C4-2B (cell line): ENCODE results near the gene BANF2.

ENCODE experiments used
- H3K27ac ChIP-seq: fragments of 450-650 bp; 2 replicates; pipeline ENCODE4 v1.5.1; 2017
- ZFX ChIP-seq: fragments of 450-650 bp; IDR thresholded peaks from 2 replicates; pipeline ENCODE4 v1.6.1; 2017
- TF ChIP-seq, protein P1 (sequence below): fragments of 450-650 bp; conservative IDR thresholded peaks from 2 replicates; pipeline ENCODE4 v1.5.1; 2017; ENCODE audit warnings: mild to moderate bottlenecking

Gene BANF2

DNA sequence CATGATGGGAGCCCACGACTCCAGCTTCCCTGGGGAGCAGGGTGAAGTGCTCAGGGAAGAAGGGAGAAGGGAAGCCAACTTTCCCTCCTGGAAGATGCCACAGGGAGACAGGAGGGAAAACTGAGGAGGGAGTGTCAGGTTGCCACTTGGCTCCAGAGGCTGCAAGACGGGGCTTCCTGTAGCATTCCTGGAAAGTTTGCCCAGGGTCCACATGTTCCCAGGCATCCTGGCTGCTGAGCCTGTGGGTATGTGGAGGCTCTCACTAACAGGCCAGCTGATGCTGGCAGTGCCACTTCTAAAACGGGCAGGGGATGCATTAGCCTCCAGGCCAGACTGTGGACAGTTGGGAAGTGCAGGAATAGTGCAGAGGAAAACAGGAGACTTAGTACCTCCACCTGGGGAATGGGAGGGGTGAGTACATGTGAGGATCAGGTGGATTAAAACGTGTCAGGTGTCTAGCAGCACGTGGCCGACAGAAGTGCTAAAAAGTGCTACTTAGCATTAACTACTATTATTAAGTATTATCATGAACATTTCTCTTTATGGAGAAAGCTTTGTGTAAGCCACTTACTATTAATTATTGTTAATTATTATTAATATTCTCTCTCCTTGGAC is 33.2 kb downstream of the BANF2 start:
- H3K27ac ChIP-seq = no peak overlapping the region
- TF ChIP-seq, protein P1, sequence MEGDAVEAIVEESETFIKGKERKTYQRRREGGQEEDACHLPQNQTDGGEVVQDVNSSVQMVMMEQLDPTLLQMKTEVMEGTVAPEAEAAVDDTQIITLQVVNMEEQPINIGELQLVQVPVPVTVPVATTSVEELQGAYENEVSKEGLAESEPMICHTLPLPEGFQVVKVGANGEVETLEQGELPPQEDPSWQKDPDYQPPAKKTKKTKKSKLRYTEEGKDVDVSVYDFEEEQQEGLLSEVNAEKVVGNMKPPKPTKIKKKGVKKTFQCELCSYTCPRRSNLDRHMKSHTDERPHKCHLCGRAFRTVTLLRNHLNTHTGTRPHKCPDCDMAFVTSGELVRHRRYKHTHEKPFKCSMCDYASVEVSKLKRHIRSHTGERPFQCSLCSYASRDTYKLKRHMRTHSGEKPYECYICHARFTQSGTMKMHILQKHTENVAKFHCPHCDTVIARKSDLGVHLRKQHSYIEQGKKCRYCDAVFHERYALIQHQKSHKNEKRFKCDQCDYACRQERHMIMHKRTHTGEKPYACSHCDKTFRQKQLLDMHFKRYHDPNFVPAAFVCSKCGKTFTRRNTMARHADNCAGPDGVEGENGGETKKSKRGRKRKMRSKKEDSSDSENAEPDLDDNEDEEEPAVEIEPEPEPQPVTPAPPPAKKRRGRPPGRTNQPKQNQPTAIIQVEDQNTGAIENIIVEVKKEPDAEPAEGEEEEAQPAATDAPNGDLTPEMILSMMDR = no peak
- no peak for TF ChIP-seq ZFX

DNA sequence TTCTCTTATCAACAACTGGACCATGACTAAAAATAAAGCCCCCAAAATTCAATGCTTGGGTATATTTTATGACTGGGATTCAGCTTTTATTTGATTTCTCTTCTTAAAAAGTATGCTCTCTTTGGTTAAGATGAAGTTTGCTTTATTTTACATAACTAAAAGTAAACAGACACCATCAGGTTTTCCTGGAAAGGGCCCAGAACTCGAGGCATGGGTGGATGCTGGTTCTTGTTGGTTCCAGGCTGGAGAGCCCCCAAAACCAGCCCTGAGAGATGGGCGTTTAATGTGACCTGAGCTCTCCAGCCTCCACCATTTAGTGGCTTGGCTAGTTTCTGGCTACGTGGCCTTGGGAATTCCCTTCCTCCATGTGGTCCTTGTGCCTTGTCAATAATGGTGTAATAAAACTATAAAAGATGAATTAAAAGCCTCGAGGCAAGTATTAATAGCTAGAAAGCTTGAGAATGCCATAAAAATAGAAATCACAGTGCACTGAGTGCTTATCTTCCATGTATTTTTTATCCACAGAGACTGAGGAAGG is 34.1 kb downstream of the BANF2 start:
- H3K27ac ChIP-seq = no peak overlapping the region
- TF ChIP-seq ZFX = no peak
- TF ChIP-seq, protein P1 = no peak

DNA sequence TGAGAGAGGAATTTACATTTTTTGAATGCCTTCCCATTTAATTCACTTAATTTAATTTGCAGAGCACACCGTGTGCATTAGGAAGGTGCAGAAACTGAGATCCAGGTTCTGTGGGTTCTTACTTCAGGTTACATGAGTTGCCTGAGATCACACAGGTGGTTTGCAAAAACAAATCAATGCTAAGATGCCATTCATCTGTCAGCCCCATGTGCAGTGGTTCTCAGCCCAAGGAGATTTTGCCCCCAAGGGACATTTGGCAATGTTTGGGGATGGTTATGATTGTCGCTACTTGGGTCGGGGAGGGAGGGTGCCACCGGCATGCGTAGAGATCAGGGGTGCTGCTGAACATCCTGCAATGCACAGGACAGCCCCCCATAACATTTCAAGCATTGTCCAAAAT is 34.6 kb downstream of the BANF2 start:
- no peak overlapping the region for H3K27ac ChIP-seq
- no peak for TF ChIP-seq ZFX
- TF ChIP-seq, protein P1 = no peak

DNA sequence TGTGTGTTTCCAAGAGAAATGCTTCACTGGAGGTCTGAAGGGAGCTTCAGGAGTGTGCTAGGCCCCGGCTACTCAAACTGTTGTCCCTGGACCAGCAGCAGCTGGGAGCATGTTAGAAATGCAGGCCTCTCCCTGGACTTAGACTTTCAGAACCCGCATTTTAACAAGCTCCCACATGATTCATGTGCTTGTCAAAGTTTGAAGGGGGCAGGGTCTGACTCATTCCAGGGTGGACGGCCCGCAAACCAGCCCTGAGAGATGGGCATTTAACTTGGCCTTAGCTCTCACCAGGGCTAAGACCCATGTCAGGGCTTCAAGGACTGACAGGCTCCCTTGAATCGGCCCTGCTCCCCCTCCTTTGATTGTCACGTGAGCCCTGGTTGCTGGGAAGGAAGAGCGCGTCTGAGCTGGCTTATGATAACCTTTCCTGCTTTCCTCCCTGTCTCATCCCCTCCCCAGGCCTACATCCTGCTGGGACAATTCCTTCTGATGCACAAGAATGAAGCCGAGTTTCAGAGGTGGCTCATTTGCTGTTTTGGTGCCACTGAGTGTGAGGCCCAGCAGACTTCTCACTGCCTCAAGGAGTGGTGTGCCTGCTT is 35.5 kb downstream of the BANF2 start:
- TF ChIP-seq, protein P1 = no peak
- no peak for TF ChIP-seq ZFX
- H3K27ac ChIP-seq = no peak overlapping the region

DNA sequence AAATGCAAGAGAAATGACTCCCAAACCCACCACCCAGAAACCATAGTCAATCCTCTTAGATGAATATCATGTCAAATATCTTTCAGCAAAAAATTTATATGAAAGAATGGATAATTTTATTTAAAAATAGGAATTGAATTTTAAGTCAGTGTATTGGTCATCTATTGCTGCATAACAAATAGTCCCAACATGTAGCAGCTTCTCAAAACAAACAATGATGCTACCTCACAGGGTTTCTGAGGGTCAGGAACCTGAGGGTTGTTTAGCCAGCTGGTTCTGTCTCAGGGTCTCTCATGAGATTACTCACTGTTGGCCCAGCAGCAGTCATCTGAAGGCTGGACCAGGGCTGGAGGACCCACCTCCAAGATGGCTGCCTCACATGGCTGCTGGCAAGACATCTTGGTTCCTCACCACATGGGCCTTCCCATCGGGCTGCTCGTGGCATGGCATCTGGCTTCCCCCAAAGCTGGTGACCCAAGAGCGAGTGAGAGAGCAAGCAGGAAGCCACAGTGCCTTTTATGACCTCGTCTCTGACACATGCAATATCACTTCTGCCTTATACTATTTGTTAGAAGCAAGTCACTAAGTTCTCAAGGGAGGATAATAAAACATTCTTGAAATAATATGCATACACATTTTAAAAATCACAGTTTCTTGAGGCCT is 36.3 kb downstream of the BANF2 start:
- no peak for TF ChIP-seq ZFX
- TF ChIP-seq, protein P1 = no peak
- no peak overlapping the region for H3K27ac ChIP-seq

DNA sequence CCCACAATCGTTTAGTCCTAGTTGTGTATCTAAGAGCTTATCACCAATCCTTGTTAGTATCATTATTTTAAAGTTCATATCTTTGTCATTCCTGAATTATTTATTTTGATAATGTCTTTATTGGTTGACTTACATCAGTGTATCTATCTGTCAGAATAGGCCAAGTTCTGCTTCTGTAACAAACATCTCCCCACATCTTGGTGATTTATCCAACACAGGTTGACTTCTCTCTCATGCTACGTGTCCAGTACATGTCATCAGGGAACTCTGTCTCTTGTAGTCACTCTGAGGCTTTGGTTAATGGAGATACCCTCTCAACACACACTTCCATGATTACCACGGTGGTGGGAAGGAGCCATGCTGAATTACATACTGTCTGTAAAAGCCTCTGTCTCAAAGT is 38.4 kb downstream of the BANF2 start:
- TF ChIP-seq, protein P1 = no peak
- no peak for TF ChIP-seq ZFX
- H3K27ac ChIP-seq = no peak overlapping the region

DNA sequence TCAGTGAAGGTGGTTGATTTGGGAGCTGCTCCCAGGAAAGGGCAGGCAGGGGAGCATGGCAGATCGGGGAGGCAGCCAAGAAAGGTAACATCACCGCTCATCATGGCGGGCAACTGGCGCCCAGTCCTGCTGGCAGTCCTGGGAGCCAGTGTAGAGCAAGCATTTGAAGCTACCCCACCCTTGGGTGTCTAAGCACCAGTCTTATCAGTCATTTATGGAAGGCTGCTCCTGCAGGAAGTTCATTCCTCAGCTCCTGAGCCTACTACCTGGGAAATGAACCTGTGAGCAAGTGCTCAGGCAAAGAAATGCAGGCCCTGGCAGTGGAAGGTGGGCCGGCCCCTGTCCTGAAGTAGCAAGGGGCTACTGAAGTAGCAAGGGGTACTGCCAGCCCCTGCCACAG is 41.5 kb downstream of the BANF2 start:
- no peak overlapping the region for H3K27ac ChIP-seq
- TF ChIP-seq, protein P1 = no peak
- TF ChIP-seq ZFX = no peak
